Uterus (tissue), 2 donors: ENCODE measurements around the gene ZNF441.

ENCODE experiments used
- CTCF ChIP-seq, 4 experiments: fragments of 200-600 bp in 2 of 4; fragments of 450-650 bp in 2 of 4; sonication (generic) in 2 of 4; IDR thresholded peaks; one replicate each; pipeline ENCODE4 v1.5.1; 2016 to 2019; ENCODE audit warnings: antibody characterized with exemption in 4 of 4, mild to moderate bottlenecking in 2 of 4, moderate library complexity in 1 of 4
- POLR2A ChIP-seq, 2 donors: fragments of 450-650 bp; IDR thresholded peaks; one replicate each; pipeline ENCODE4 v1.6.1; 2016; ENCODE audit warnings: antibody characterized with exemption in 2 of 2, mild to moderate bottlenecking in 1 of 2, moderate library complexity in 1 of 2

DNA sequence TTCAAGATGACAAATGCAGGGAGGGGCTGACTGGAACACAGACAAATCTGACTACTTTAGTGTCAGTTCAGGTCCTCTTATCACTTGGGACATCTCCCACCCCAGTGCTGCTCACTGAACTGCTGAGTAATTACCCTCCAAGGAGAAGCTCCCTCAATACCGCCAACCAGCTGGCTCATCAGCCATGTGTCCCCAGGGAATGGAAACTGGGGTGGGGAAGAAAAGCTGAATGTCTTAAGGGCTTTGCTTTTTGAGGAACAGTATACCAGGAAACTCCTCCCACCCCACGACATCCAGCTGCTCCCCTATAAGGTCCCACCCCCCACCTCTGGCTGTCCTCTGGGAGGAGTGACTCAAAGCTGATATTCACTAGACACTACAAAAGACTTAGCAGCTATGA lies 30.1 kb upstream of the ZNF441 start:
- TF ChIP-seq CTCF (IDR thresholded peaks at IDR 0.05): no peak
- TF ChIP-seq POLR2A (IDR thresholded peaks at IDR 0.05): no peak
